GM12865 (cell line): ENCODE results near the gene RB1.

Experiments used
- DNase-seq: peaks from one replicate; pipeline ENCODE4 v3.0.0; 2010; ENCODE audit warnings: low read depth
- H3K4me3 ChIP-seq: 2 replicates; pipeline ENCODE4 v1.5.1; 2011; ENCODE audit warnings: mild to moderate bottlenecking, low read depth, low read length, control low read depth
- TF ChIP-seq, protein P1 (sequence below): IDR thresholded peaks from 2 replicates; pipeline ENCODE4 v1.5.1; 2011; ENCODE audit warnings: low read length, control low read depth, low read depth, inconsistent platforms; ENCODE audit not compliant: insufficient read depth; ENCODE audit errors: missing control alignments

Gene RB1

DNA sequence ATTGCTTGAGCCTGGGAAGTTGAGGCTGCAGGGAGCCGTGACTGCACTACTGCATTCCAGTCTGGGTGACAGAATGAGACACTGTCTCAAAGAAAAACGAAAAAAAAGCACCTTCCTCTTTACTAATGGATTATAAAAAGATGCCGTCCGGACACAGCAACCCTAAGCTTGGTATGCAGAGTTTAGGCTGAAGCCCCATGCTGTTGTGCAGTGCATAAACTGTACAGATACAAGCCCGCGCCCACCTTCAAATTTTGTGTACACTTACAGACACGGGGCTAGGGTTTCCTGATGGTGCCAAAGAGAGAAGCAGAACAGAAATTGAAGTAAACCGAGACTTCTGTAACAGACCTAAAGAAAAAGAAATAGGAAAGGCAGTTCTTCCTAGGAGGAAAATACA lies 100.4 kb downstream of the RB1 start:
- TF ChIP-seq, protein P1, sequence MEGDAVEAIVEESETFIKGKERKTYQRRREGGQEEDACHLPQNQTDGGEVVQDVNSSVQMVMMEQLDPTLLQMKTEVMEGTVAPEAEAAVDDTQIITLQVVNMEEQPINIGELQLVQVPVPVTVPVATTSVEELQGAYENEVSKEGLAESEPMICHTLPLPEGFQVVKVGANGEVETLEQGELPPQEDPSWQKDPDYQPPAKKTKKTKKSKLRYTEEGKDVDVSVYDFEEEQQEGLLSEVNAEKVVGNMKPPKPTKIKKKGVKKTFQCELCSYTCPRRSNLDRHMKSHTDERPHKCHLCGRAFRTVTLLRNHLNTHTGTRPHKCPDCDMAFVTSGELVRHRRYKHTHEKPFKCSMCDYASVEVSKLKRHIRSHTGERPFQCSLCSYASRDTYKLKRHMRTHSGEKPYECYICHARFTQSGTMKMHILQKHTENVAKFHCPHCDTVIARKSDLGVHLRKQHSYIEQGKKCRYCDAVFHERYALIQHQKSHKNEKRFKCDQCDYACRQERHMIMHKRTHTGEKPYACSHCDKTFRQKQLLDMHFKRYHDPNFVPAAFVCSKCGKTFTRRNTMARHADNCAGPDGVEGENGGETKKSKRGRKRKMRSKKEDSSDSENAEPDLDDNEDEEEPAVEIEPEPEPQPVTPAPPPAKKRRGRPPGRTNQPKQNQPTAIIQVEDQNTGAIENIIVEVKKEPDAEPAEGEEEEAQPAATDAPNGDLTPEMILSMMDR, result no peak
- no peak overlapping the region for H3K4me3 ChIP-seq
- no peak for DNase-seq

- TF ChIP-seq, protein P1, result no peak
- no peak for DNase-seq
- no peak overlapping the region for H3K4me3 ChIP-seq
Observed at GRCh38 chr13:48404952-48405351, 101.4 kb downstream of the RB1 start.

DNA sequence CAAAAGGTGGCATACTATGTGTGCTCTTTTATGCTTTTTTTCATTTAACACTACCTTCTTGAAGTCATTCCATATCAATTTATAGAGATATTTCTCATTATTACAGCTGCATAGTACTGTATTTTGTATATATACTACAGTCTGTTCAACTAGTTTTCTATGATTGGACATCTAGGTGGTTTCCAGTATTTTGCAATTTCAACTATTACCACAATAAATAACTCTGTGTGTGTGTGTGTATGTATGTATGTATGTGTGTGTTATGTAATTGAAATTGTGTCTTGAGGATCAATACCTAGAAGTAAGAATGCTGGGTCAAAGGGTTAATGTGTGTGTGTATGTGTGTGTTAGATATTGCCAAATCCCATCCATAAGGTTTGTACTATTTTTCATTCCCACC lies 102.3 kb downstream of the RB1 start:
- TF ChIP-seq, protein P1, result no peak
- DNase-seq, result no peak
- H3K4me3 ChIP-seq, result no peak overlapping the region

GRCh38 chr13:48410199-48410598 lies 106.6 kb downstream of the RB1 start:
- H3K4me3 ChIP-seq, result no peak overlapping the region
- TF ChIP-seq, protein P1, result no peak
- no peak for DNase-seq

DNA sequence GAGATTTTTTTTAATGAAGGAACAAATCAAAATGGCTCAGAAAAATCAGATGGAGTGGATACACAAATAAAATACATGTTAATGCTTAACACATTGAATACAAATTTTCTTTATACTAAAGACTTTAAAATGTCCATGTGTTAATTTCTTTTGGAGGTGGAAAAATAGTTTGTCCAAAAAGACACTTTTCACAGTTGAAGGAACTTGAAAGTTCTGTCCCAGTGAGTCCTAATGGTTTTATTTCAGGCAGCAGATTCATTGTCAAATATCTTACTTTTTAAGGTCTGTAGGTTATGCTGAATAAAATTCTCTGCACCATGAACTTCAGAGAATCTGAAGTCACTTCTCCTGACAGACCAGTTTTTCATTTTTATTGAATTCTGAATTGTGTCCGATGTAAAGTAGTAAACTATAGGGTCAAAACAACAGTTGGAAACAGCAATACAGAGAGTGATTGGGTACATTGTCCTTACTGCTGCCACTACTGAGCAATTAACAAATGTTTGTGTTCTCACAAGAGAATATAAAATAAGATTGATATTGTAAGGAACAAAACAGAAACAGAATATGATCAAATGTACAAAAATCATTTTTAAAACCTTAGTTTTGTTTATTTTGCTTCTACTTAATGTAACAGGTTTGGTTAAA lies 107.7 kb downstream of the RB1 start:
- DNase-seq, result no peak
- TF ChIP-seq, protein P1, result no peak
- no peak overlapping the region for H3K4me3 ChIP-seq

DNA sequence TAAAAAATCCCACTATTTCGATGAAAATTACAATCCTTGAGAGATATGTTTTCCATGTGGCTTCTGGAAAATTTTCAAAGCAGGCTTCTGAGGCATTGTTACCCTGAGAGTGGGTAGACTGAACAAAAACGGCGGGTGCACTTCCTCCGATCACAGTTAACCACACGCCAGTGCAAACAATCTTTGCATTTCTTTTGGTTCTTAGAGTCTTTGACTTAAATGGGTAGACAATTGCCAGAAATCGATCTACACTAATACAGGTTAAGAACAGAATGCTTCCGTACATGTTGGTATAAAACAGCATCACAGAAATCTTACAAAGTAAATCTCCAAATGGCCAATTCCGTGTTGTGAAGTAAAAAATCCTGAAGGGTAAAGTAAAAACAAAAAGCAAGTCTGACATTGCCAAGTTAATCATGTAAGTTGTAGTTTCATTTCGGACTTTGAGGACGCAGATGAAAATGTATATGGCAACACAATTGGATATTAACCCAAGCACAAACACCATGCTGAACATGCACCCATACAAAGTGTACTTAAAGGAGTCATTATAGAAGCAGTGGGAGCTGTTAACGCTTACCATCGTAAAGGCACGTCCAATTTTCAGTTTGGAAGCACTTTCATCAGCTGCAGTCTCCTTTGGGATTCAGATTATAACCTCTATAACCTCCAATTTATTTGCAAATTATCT lies 108.4 kb downstream of the RB1 start:
- no peak overlapping the region for H3K4me3 ChIP-seq
- DNase-seq, result no peak
- TF ChIP-seq, protein P1, result no peak
